Measurements from ENCODE around the gene MACF1. TPM values are rescaled to one million over a fixed set of nuclear protein-coding genes. Genes with fewer than 3 reads are reported as not detected.

MACF1 gene
- total RNA-seq, 1 experiment from 2014 or later = 190 TPM

DNA sequence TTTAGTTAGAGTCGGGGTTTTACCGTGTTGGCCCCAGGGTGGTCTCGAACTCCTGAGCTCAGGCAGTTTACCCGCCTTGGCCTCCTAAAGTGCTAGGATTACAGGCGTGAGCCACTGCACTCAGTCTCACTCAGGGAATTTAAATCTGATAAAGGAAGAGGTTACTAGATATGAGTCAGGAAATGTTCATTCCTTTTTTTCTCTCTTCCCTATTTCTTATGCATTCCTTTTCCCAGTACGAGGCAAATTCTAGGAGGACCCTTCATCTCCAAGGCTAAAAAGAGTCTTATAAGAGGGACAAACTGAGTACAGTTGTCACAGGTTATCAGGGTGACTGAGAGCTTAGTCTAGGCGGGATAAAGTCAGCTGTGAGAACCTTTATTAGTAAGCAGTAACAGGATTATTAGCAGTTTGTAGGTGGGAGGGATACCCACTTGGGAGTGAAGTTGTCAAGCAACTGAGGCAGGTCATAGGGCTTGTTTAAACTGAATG, 9.1 kb downstream of the MACF1 start:
- Histone ChIP-seq H3K79me1 (ENCODE audit: insufficient read depth, low read depth, low read length, poor library complexity, severe bottlenecking) (peaks cover 6% of the 10 kb centered on the region), H3K9ac (ENCODE audit: extremely low read depth, insufficient read length, low read length) (no peak overlapping the region), H2AK5ac (ENCODE audit: insufficient read length, low read length) (no peak overlapping the region), H2BK120ac (ENCODE audit: low read depth, low read length, poor library complexity, severe bottlenecking) (no peak overlapping the region), H4K8ac (replicated peaks; ENCODE audit: insufficient read length, low read depth, low read length) (no peak overlapping the region), H4K91ac (ENCODE audit: insufficient read length, low read depth, low read length) (no peak overlapping the region), H3K56ac (ENCODE audit: insufficient read length, low read depth, low read length) (no peak overlapping the region), H2AFZ (ENCODE audit: low read length) (no peak overlapping the region), H3K23me2 (ENCODE audit: insufficient read length, low read depth, low read length, poor library complexity, severe bottlenecking) (no peaks in the 10 kb centered on the region), H3K79me2 (ENCODE audit: insufficient read depth, low read length) (peaks cover 25% of the 10 kb centered on the region; the same call in 1 of the 2 replicates), H3K4me1 (ENCODE audit: insufficient read depth, low read length) (peaks cover 20% of the 10 kb centered on the region; the same call in 1 of the 2 replicates), H3K27me3 (ENCODE audit: insufficient read depth, low read length) (no peaks in the 10 kb centered on the region), H2BK5ac (ENCODE audit: insufficient read length, low read length) (no peak overlapping the region), H3K23ac (ENCODE audit: insufficient read length, low read depth, low read length) (no peak overlapping the region), H2BK12ac (ENCODE audit: insufficient read length, low read depth, low read length) (no peak overlapping the region), H3K9me3 (ENCODE audit: control insufficient read depth, low read depth, low read length) (no peaks in the 10 kb centered on the region), H3K18ac (ENCODE audit: insufficient read length, low read depth, low read length) (no peak overlapping the region), H4K5ac (ENCODE audit: insufficient read length, low read depth, low read length) (no peak overlapping the region), H3K4me2 (ENCODE audit: insufficient read depth, insufficient read length, low read length) (no peak overlapping the region), H2BK15ac (ENCODE audit: low read depth, low read length) (no peak overlapping the region), H3K27ac (ENCODE audit: insufficient read length, low read depth, low read length) (no peak overlapping the region), H2BK20ac (ENCODE audit: low read depth, low read length, poor library complexity, severe bottlenecking) (no peak overlapping the region), H3K14ac (ENCODE audit: insufficient read depth, low read length) (no peak overlapping the region), H3T11ph (ENCODE audit: low read length) (no peak overlapping the region), H4K20me1 (ENCODE audit: control insufficient read depth, insufficient read depth, insufficient read length) (no peaks in the 10 kb centered on the region), H3K4ac (ENCODE audit: low read depth, low read length) (no peak overlapping the region)
- TF ChIP-seq, protein P1, sequence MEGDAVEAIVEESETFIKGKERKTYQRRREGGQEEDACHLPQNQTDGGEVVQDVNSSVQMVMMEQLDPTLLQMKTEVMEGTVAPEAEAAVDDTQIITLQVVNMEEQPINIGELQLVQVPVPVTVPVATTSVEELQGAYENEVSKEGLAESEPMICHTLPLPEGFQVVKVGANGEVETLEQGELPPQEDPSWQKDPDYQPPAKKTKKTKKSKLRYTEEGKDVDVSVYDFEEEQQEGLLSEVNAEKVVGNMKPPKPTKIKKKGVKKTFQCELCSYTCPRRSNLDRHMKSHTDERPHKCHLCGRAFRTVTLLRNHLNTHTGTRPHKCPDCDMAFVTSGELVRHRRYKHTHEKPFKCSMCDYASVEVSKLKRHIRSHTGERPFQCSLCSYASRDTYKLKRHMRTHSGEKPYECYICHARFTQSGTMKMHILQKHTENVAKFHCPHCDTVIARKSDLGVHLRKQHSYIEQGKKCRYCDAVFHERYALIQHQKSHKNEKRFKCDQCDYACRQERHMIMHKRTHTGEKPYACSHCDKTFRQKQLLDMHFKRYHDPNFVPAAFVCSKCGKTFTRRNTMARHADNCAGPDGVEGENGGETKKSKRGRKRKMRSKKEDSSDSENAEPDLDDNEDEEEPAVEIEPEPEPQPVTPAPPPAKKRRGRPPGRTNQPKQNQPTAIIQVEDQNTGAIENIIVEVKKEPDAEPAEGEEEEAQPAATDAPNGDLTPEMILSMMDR (conservative IDR thresholded peaks at IDR 0.05) = no peak
- peaks cover 34 to 38% of the 10 kb centered on the region in 2 experiments for H3K4me1 Mint-ChIP-seq
- no CpG with 5 or more reads among the region's 7 CpGs for WGBS (ENCODE audit: extremely low coverage, insufficient read length, low lambda C conversion rate)
- H3K27ac Mint-ChIP-seq = peak overlapping the region in 2 of 3 experiments; percentile 50 to 69; a peak in 5 of 7 replicates
- no peak overlapping the region for H3K4me3 Mint-ChIP-seq
- DNase-seq = no peak
- no peaks in the 10 kb centered on the region for H3K9me3 Mint-ChIP-seq
- no peaks in the 10 kb centered on the region for H3K27me3 Mint-ChIP-seq (ENCODE audit: low read depth)
- no peaks in the 10 kb centered on the region for H3K36me3 Mint-ChIP-seq (ENCODE audit: insufficient read depth in 1 of 3, low read depth in 3 of 3)
